HG03066 (cell line): ENCODE data around the gene OTOS.

Experiments used
- ATAC-seq: cut with Tn5 transposase; IDR thresholded peaks from one replicate; pipeline ENCODE4 v1.9.1; 2021; ENCODE audit warnings: low read depth; ENCODE audit not compliant: unreplicated experiment

OTOS gene

DNA sequence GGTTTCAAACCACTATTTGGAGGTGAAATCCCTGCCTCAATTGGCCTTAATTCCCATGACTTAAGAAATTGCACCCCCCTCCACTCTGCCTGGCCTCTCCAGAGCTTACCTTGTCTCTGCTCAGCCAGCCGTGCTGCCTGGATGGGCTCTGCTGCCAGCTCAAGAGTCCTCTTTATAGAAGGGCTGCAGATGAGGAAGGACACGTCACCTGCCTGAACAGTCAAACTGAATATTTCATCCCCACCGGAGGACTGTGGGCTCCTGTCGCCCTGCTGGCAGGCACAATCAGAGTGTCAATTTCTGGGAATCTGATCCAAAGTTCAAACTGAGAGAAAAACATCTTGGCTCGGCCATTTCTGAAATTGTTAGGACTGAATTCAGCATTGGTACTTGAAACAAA lies at the start of gene OTOS:
TSS of gene OTOS (minus strand) at position 148 of the 400 bp plus-strand sequence. CDS start 332 bp downstream, outside the sequence.
- no peak for ATAC-seq

DNA sequence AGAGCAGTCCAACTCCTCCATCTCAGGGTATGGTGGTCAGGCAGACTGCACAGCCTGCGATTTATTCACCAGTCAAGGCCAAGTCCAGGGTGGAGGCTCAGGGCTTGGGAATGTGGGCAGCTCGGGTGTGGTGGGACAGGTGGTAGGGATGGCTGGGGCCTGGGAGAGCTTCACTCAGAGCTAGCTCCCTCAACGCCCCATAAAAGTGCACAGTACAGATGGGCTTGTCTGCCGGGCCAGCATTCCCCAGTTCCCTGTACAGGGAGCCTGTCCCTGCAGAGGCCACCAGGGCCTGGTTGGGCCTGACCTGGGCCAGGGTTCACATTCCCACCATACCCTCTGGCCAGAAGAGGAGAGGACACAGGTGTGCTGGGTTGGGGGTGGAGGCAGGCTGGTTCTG lies 49.2 kb upstream of the OTOS start:
- ATAC-seq: no peak

DNA sequence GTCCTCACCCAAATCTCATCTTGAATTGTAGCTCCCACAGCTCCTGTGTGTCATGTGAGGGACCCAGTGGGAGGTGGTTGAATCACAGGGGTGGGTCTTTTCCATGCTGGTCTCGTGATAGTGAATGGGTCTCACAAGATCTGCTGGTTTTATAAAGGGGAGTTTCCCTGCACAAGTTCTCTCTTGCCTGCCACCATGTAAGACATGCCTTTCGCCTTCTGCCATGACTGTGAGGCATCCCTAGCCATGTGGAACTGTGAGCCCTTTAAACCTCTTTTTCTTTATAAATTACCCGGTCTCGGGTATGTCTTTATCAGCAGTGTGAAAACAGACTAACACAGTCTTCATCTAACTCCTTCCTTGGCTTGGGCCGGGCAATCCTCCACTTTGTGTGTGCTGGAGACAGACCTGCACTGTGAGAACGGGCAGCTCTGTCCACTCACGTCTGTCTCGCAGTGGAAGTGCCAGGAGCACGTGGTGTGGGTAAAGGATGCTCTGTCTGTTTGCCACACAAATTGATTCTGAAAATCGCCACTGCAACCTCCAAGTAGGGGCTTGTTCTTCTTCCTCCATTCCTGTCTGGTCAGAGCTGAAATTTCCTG lies 47.6 kb upstream of the OTOS start:
- no peak for ATAC-seq

DNA sequence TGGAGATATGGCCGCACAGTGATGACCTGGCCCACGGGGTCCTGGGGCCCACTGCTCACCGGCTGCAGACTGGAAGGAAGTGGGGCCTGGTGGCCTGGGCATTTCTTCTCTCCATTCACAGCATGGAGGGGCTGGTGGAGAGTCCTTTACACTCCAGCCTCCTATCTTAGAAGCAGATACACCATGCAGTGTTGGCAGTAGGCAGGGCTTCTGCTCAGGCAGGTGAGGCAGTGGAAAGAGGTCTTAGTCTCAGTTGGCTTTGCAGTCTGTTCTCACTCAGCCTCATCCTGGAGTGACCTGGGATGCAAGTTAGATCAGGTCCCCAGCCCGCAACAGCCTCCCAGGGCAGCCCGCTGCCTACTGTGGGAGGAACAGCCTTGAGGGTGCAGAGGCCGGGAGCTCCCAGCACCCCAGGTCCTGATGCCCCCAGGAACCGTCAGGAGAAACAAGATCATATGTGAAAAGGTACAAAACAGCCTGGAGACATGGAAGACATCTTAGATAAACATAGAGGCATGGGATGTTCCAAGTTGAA lies 45.8 kb upstream of the OTOS start:
- ATAC-seq: no peak

DNA sequence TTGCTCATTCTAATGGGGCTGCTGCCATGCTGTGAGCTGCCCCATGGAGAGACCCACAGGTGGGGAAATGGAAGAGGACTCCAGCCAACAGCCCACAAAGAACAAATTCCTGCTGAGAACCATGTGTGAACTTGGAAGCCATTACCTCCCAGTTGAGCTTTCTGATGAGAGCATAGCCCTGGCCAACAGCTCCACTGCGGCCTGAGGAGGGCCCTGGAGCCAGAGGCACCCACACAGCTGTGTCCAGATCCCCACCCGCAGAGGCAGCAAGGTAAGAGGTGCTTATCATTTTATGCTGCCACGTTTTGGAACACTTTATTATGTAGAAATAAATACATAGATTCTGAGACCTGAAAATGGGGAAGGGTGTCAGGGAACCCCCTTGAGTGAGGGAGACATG lies 44.2 kb upstream of the OTOS start:
- ATAC-seq: no peak

DNA sequence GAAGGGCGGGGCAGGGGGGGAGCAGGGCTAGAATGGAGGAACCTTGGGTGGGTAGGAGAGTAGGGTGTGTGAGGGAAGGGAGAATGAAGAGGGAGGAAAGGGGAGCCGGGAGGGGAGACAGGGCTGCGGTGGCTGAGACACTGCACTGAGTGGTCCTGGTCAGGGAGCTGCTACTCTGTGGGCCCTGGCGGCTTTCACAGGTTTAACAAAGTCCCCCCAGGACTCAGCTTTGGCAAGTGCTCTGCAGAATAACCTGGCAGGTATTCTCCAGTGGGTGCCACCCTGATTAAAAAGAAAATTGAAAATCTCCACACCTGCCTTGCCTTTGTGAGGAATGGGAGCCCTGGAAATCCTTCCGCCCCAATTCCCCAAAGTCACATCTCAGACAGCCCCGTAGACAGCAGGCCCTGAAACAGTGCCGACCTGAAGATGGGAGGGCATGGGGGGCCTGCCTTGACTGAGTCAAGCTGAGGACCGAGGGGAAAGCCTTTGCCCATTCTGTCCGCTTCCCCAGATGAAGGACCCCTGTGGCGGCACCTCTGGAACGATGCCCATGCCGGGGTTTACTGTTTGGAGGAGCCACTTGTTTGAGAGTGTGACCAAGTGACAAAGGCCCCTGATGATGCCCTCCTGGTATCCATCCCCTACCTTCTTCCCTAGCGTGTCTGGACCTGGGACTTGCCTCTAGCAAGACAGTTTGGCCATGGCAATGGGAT lies 43.6 kb upstream of the OTOS start:
- ATAC-seq: no peak

GRCh38 chr2:240183006-240183874 lies 42.8 kb upstream of the OTOS start:
- ATAC-seq: no peak

GRCh38 chr2:240182476-240182875 lies 42.0 kb upstream of the OTOS start:
- ATAC-seq: no peak

DNA sequence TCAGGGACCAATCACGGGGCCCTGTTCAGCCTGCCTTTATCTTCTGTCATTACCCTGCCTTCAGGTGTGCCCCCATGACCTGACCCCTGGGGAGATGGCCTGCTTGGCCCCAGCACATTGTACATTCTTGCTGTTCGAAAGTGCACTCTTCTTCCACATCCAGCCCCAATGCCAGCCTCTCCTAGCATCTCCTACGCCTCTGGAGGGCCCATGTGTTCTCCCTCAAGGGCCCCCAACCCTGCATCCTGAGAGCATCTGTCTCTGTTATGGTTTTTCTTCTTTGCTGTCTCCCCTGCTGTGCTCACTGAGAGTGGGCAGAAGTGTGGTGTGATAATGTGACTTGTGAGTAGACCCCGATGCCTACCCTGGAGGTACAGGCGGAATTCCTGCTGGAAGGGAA lies 41.5 kb upstream of the OTOS start:
- no peak for ATAC-seq

- no peak for ATAC-seq
These were observed 39.6 kb upstream of the OTOS start for GRCh38 chr2:240179941-240180666.

- no peak for ATAC-seq
These were observed 38.8 kb upstream of the OTOS start for GRCh38 chr2:240179186-240179815.

GRCh38 chr2:240178564-240178963 lies 38.1 kb upstream of the OTOS start:
- no peak for ATAC-seq

DNA sequence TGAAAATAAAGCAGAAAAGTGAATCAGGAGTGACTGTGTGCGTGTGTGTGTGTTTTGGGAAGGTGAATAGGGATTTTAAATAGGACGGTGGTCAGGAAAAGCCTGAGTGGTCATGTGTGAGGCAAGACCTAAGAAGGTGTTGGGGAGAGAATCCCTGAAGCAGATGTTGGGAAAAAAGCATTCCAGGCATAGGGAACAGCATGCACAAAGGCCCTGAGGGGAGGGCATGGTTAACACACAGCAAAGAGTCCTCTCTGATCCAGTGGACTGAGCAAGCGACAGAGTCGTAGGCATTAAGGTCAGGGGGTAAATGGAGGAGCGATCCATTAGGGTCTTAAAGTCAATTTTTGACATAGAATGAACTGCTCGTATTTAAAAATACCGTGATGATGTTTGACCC lies 34.0 kb upstream of the OTOS start:
- no peak for ATAC-seq

DNA sequence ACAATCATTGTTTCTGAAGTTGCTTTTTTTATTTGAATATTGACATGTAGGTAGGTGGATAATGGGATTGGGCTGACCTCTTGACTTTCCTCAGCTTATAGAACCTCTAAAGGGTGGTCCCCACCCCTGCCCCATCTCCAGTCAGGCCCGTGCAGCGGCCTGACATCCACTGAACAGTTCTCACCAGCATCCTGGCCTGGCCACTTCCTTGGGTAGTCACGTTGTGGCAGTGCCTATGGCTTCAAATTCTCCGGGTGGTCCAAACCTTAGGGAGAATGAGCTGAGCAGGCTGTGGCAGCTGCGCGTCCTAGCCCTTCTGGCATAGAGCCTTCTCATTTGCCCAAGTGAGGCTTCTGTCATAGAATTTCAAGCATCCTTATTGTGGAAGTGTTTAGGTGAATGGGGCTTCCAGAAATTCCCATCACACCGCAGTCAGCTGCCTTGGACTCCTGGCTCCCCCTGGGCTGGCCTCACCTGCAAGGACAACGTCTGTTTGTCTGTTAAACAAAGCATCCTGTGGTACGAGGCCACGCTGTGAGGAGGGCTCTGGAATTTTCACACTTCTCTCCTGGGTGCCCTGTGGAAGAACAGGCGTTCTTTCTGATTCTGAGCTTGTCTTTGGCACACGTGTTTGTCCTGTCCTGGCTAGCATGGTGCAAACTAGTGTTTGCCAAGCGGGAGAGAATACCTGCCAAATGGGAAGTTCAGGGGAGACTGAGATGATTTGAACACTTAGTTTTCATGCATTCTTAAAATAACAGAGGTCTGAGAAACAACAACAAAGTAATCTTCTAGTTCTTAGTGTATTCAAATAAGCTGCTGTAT lies 31.8 kb upstream of the OTOS start:
- no peak for ATAC-seq

DNA sequence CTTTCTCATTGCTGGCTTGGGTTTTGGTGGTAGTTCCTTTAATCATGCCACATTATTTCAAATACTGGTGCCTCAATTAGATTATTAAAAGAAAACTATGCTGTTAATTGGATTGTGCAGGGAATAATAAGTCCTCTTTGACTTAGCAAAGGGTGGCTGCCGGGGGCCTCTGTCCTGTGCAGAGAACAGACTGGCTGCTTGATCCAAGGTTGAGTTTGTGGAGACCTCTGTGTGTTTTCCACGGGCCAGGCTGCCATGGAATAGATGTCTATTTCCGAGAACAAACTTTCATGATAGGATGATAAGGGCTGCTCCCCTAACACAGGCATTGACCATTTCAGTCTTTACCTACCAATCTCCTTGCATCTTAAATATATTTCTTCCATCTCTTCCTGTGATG lies 30.4 kb upstream of the OTOS start:
- ATAC-seq: no peak

- no peak for ATAC-seq
These were observed 29.9 kb upstream of the OTOS start for GRCh38 chr2:240170354-240170735.

GRCh38 chr2:240169486-240170353 lies 29.3 kb upstream of the OTOS start:
- no peak for ATAC-seq

GRCh38 chr2:240168546-240169361 lies 28.3 kb upstream of the OTOS start:
- ATAC-seq: no peak
